Fibroblast of the conjunctiva (primary cell): ENCODE results near the gene ACTG1.

Experiments used
- DNase-seq: peaks from one replicate; pipeline ENCODE4 v3.0.0-alpha.2; 2010; ENCODE audit warnings: low read depth

Gene ACTG1

GRCh38 chr17:81512562-81513371 lies at the start of gene ACTG1:
Gene ACTG1 (minus strand): TSS chr17:81512799. CDS start chr17:81512354, 445 bp downstream.
- peak; percentile 86 for DNase-seq

- no peak for DNase-seq
Observed at GRCh38 chr17:81561494-81561885, 48.9 kb upstream of the ACTG1 start.

GRCh38 chr17:81558941-81559806 lies 46.6 kb upstream of the ACTG1 start:
- DNase-seq, result no peak

- no peak for DNase-seq
Observed at GRCh38 chr17:81558115-81558468, 45.5 kb upstream of the ACTG1 start.

GRCh38 chr17:81557276-81558114 lies 44.9 kb upstream of the ACTG1 start:
- no peak for DNase-seq

- no peak for DNase-seq
Observed at GRCh38 chr17:81556863-81557262, 44.3 kb upstream of the ACTG1 start.

- no peak for DNase-seq
Observed at GRCh38 chr17:81556175-81556691, 43.6 kb upstream of the ACTG1 start.

- peak; percentile 59 for DNase-seq
Observed at GRCh38 chr17:81553616-81554181, 41.1 kb upstream of the ACTG1 start.

- DNase-seq, result peak; percentile 66
Observed at GRCh38 chr17:81553018-81553615, 40.5 kb upstream of the ACTG1 start.

GRCh38 chr17:81552244-81553017 lies 39.8 kb upstream of the ACTG1 start, which contains the start of gene FAAP100:
Gene FAAP100 (minus strand): TSS chr17:81552353. CDS start chr17:81552330, 23 bp downstream.
- no peak for DNase-seq

GRCh38 chr17:81551458-81552243 lies 39.1 kb upstream of the ACTG1 start:
- no peak for DNase-seq

GRCh38 chr17:81550830-81551457 lies 38.3 kb upstream of the ACTG1 start:
- DNase-seq, result no peak

GRCh38 chr17:81550285-81550684 lies 37.7 kb upstream of the ACTG1 start:
- no peak for DNase-seq

GRCh38 chr17:81549826-81550225 lies 37.2 kb upstream of the ACTG1 start:
- no peak for DNase-seq

- no peak for DNase-seq
Observed at GRCh38 chr17:81549031-81549557, 36.5 kb upstream of the ACTG1 start.

- DNase-seq, result no peak
Observed at GRCh38 chr17:81547614-81547982, 35.0 kb upstream of the ACTG1 start.

GRCh38 chr17:81546906-81547613 lies 34.5 kb upstream of the ACTG1 start:
- no peak for DNase-seq
